ENCODE data around the gene NTSR1.

Gene NTSR1

DNA sequence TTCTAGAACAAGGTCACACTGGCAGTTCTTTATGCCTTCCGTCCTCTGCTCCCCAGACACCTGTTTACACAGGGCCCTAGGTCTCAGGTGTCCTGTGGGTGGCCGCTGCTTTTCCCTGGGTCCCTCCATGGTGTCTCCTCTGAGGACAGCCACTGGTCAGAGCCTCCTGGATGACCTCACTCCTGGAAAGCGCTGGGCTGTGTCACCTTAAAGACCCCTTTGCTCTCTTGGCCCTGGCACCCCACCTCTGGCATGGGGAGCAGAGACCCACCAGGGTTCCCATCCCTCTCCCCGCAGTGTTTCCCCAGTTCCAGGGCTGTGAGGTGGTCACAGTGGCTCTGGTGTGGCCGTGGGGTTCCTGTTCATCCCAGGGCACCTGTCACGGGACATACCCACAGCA lies 33.9 kb downstream of the NTSR1 start:
- TF ChIP-seq, protein P1, sequence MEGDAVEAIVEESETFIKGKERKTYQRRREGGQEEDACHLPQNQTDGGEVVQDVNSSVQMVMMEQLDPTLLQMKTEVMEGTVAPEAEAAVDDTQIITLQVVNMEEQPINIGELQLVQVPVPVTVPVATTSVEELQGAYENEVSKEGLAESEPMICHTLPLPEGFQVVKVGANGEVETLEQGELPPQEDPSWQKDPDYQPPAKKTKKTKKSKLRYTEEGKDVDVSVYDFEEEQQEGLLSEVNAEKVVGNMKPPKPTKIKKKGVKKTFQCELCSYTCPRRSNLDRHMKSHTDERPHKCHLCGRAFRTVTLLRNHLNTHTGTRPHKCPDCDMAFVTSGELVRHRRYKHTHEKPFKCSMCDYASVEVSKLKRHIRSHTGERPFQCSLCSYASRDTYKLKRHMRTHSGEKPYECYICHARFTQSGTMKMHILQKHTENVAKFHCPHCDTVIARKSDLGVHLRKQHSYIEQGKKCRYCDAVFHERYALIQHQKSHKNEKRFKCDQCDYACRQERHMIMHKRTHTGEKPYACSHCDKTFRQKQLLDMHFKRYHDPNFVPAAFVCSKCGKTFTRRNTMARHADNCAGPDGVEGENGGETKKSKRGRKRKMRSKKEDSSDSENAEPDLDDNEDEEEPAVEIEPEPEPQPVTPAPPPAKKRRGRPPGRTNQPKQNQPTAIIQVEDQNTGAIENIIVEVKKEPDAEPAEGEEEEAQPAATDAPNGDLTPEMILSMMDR (IDR thresholded peaks at IDR 0.05) = no peak

DNA sequence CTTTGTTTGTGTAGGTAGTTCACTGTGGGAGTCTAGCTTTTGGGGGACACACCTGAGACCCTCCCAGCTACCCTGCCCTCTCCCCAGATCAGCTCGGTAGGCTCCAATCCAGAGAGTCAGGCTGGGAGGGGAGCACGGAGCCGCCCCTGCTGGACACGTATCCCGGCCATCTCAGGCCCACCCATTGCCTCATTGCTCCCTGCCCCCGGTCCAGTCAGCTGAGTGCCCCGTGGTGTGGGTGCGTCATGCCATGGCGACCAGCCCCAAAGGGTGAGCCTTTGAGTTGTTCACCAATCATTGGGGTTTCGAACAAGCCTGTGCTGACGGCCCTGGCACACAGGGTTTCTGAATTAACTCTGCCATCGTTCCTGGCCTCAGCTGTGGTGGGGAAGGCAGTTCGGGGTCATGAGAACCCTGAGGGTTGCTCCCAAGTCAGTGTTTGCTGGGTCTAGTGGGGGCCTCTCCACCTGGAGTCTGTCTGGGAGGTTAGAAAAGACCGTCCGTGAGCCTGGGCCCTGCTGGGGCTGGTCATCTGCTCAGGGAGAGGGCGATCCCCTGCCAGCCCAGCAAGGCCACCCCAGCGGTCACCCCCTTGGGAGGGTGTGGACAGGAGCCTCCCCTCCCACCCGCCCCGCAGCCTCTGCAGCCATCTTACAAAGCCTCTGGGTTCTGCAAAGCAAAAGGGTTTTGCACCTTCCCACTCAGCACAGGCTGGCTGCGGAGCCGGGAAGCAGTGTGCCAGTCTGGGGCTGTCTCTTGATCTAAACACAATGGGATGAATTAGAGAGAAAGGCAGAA lies 34.5 kb downstream of the NTSR1 start:
- TF ChIP-seq, protein P1 (IDR thresholded peaks at IDR 0.05) = no peak

DNA sequence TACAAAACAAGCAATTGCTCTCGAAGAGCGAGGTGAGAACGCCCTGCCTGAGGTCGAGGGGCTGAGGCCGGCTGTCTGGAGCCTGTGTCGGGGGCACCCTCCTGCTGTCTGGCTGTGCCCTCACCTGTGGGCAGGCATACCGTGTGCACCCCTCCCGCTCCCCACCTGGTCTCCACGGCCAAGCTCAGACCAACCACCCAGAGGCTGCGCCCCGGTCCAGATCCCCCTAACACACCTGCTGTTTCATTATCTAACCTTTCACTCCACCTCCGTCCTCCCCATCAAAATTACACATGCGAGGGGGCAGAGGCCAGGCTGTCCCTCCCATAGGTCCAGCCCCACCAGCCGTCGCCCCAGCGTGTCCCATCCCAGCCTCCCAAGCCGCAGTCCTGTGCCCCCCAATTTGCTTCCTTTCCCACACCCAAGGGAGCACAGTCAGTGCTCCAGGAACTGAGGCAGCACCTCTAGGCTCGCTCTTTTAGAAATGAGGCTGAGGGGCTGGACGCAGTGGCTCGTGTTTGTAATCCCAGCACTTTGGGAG lies 35.2 kb downstream of the NTSR1 start:
- TF ChIP-seq, protein P1 (IDR thresholded peaks at IDR 0.05) = no peak

DNA sequence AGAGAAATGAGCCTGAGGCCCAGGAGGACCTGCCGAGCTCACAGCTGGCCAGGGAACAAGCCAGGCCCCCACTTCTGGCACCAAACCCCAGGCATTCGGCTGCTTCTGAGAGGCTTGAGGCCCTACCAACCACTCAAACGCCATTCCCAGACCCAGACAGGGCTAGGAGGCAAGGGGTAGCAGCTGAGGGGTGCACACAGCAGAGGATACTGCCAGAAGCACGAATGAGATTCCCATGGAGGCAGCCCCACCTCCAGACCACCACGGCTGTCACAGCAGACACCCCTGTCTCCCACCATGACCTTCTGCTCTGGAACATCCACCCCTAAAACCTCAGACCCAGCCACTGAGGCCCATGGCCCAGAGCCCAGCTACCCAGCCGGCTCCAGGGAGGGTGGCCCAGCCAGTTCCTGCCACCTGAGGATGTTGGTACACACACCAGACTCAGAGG lies 36.1 kb downstream of the NTSR1 start:
- TF ChIP-seq, protein P1 (IDR thresholded peaks at IDR 0.05) = no peak

DNA sequence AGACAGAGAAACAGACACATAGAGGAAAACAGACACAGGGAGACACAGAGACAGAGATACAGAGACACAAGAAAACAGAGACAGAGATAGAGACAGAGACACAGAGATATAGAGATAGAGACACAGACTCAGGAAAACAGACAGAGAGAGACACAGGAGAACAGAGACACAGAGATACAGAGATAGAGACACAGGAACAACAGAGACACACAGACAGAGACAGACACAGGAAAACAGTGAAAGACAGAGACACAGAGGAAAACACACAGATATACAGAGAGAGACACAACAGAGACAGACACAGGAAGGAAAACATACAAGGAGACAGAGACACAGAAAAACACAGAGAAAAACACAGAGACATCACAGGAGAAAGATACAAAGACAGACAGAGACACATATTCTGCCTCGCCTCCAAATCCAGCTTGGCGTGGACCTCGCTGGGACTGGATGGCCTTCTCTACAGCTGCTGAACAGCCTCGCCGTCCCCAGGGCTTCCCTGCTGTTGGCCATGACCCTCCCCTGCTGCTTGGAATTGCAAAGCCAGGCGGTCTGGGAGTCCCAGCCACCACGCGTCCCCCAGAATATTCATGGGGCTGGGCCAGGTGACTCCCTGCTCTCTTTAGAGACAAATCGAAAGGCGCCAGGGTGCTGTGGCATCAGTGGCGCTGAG lies 36.8 kb downstream of the NTSR1 start:
- TF ChIP-seq, protein P1 (IDR thresholded peaks at IDR 0.05) = no peak

DNA sequence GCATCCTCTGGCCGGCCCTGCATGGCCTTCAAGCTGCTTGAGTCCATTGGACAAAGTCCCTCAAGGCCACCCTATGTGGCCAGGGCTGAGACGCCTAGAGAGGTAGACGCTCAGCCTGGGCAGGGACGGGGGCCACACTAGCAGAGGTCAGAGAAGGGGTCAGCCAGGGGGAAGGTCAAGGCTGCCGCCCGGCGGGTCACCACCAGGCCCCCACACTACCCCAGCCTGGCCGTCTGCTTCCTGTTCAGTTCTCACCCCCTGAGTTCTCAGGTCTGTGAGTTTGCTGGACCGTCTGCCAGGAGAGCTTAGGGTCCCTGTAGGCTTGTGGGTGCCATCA lies 37.3 kb downstream of the NTSR1 start:
- TF ChIP-seq, protein P1 (IDR thresholded peaks at IDR 0.05) = no peak

DNA sequence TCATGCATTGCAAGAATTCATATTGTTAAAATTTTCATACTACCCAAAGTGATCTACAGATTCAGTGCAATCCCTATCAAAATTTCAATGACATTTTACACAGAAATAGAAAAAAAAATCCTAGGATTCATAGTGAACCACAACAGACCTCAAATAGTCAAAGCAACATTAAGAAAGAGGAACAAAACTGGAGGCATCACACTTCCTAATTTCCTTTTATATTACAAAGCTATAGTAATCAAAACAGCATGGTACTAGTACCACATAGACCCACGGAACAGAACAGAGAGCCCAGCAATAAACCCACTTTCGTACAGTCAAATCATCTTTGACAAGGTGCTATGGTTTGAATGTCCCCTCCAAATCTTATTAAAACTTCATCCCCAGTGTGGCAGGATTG lies 39.7 kb downstream of the NTSR1 start:
- TF ChIP-seq, protein P1 (IDR thresholded peaks at IDR 0.05) = no peak
